ENCODE data around the gene OR11H1. TPM values are rescaled to one million over a fixed set of nuclear protein-coding genes. Genes with fewer than 3 reads are reported as not detected.

OR11H1 gene, protein sequence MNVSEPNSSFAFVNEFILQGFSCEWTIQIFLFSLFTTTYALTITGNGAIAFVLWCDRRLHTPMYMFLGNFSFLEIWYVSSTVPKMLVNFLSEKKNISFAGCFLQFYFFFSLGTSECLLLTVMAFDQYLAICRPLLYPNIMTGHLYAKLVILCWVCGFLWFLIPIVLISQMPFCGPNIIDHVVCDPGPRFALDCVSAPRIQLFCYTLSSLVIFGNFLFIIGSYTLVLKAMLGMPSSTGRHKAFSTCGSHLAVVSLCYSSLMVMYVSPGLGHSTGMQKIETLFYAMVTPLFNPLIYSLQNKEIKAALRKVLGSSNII
- total RNA-seq = not detected in 2 replicates

DNA sequence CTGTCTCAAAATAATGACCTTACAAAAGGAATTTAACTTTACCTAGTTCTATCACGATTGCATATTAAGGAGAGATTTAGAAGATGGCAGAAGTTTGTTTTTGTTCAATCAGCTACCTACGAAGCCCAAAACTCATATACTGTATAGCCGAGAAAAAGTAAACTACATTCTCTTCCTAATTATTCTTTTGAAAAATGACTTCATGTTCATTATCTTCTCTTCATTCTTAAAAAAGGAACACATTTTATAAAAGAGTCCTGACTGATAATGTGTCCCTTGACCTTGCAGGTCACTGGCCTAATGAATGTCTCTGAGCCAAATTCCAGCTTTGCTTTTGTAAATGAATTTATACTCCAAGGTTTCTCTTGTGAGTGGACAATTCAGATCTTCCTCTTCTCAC is at the start of gene OR11H1:
Gene OR11H1 (plus strand): TSS at position 301 of the 400 bp plus-strand sequence. CDS start 0 bp downstream, at position 301.

Other genes starting within 250 kb of the OR11H1 start
- gene POTEH, start 161.8 kb downstream of the OR11H1 start, total RNA-seq = not detected in 2 replicates

Measured in articular chondrocyte of knee joint (primary cell).